Activated naive CD8-positive, alpha-beta T cell (primary cell): ENCODE measurements around the gene CDC42BPG.

Experiments used
- H3K27ac Mint-ChIP-seq: one replicate; pipeline ENCODE4 v1.8.0; 2021; ENCODE audit warnings: mixed read lengths
- H3K27me3 Mint-ChIP-seq: one replicate; pipeline ENCODE4 v1.8.0; 2021; ENCODE audit warnings: mixed read lengths
- H3K36me3 Mint-ChIP-seq: one replicate; pipeline ENCODE4 v1.8.0; 2021; ENCODE audit warnings: mixed read lengths
- H3K4me1 Mint-ChIP-seq: one replicate; pipeline ENCODE4 v1.8.0; 2021; ENCODE audit warnings: low read depth, mixed read lengths
- H3K4me3 Mint-ChIP-seq: one replicate; pipeline ENCODE4 v1.8.0; 2021; ENCODE audit warnings: mild to moderate bottlenecking, mixed read lengths
- H3K9me3 Mint-ChIP-seq: one replicate; pipeline ENCODE4 v1.8.0; 2021; ENCODE audit warnings: low read depth, mixed read lengths

CDC42BPG gene

GRCh38 chr11:64883575-64883974, 39.1 kb upstream of the CDC42BPG start:
- Mint-ChIP-seq H3K4me1 (peaks cover 53% of the 10 kb centered on the region), H3K9me3 (no peaks in the 10 kb centered on the region), H3K27ac (no peak overlapping the region), H3K36me3 (no peaks in the 10 kb centered on the region), H3K4me3 (no peak overlapping the region), H3K27me3 (no peaks in the 10 kb centered on the region)

- Mint-ChIP-seq H3K4me3 (no peak overlapping the region), H3K4me1 (peaks cover 46% of the 10 kb centered on the region), H3K9me3 (no peaks in the 10 kb centered on the region), H3K27ac (no peak overlapping the region), H3K36me3 (no peaks in the 10 kb centered on the region), H3K27me3 (no peaks in the 10 kb centered on the region)
These were observed 37.8 kb upstream of the CDC42BPG start for GRCh38 chr11:64882243-64882642.

- peaks cover 52% of the 10 kb centered on the region for H3K4me1 Mint-ChIP-seq
- peak overlapping the region; percentile 40 for H3K4me3 Mint-ChIP-seq
- no peaks in the 10 kb centered on the region for H3K36me3 Mint-ChIP-seq
- H3K9me3 Mint-ChIP-seq = no peaks in the 10 kb centered on the region
- H3K27ac Mint-ChIP-seq = peak overlapping the region; percentile 41
- no peaks in the 10 kb centered on the region for H3K27me3 Mint-ChIP-seq
These were observed 37.0 kb upstream of the CDC42BPG start for GRCh38 chr11:64881476-64881875.

- Mint-ChIP-seq H3K27ac (peak overlapping the region; percentile 95), H3K9me3 (no peaks in the 10 kb centered on the region), H3K4me1 (peaks cover 55% of the 10 kb centered on the region), H3K36me3 (peaks cover 3% of the 10 kb centered on the region), H3K27me3 (no peaks in the 10 kb centered on the region), H3K4me3 (peak overlapping the region; percentile 93)
These were observed 36.0 kb upstream of the CDC42BPG start for GRCh38 chr11:64880240-64881001.

- Mint-ChIP-seq H3K4me3 (peak overlapping the region; percentile 93), H3K4me1 (peaks cover 59% of the 10 kb centered on the region), H3K27me3 (no peaks in the 10 kb centered on the region), H3K36me3 (peaks cover 3% of the 10 kb centered on the region), H3K9me3 (no peaks in the 10 kb centered on the region), H3K27ac (peak overlapping the region; percentile 95)
These were observed 34.9 kb upstream of the CDC42BPG start for GRCh38 chr11:64879244-64879900.

GRCh38 chr11:64878494-64879243, 34.2 kb upstream of the CDC42BPG start, which contains the start of gene EHD1:
Gene EHD1 (minus strand): TSS chr11:64878621. CDS start chr11:64878464, 157 bp downstream.
- Mint-ChIP-seq H3K4me1 (peaks cover 61% of the 10 kb centered on the region), H3K4me3 (peak within 1 kb of the TSS; percentile 97), H3K36me3 (peaks cover 3% of the 10 kb centered on the region), H3K27me3 (no peaks in the 10 kb centered on the region), H3K27ac (peak within 1 kb of the TSS; percentile 95), H3K9me3 (no peaks in the 10 kb centered on the region)

- Mint-ChIP-seq H3K4me3 (peak overlapping the region; percentile 97), H3K4me1 (peaks cover 66% of the 10 kb centered on the region), H3K27me3 (no peaks in the 10 kb centered on the region), H3K9me3 (no peaks in the 10 kb centered on the region), H3K27ac (peak overlapping the region; percentile 93), H3K36me3 (peaks cover 3% of the 10 kb centered on the region)
These were observed 33.7 kb upstream of the CDC42BPG start for GRCh38 chr11:64878223-64878493.

GRCh38 chr11:64877390-64878222, 33.2 kb upstream of the CDC42BPG start:
- Mint-ChIP-seq H3K9me3 (no peaks in the 10 kb centered on the region), H3K27ac (peak overlapping the region; percentile 93), H3K4me1 (peaks cover 71% of the 10 kb centered on the region), H3K27me3 (no peaks in the 10 kb centered on the region), H3K36me3 (peaks cover 3% of the 10 kb centered on the region), H3K4me3 (peak overlapping the region; percentile 97)

GRCh38 chr11:64876835-64877341, 32.4 kb upstream of the CDC42BPG start:
- Mint-ChIP-seq H3K36me3 (peaks cover 3% of the 10 kb centered on the region), H3K27ac (peak overlapping the region; percentile 93), H3K4me3 (peak overlapping the region; percentile 97), H3K9me3 (no peaks in the 10 kb centered on the region), H3K27me3 (no peaks in the 10 kb centered on the region), H3K4me1 (peaks cover 76% of the 10 kb centered on the region)

GRCh38 chr11:64876229-64876750, 31.8 kb upstream of the CDC42BPG start:
- Mint-ChIP-seq H3K9me3 (no peaks in the 10 kb centered on the region), H3K4me3 (peak overlapping the region; percentile 97), H3K27ac (peak overlapping the region; percentile 93), H3K27me3 (no peaks in the 10 kb centered on the region), H3K4me1 (peaks cover 78% of the 10 kb centered on the region), H3K36me3 (peaks cover 3% of the 10 kb centered on the region)

GRCh38 chr11:64875369-64876228, 31.1 kb upstream of the CDC42BPG start:
- no peaks in the 10 kb centered on the region for H3K9me3 Mint-ChIP-seq
- no peaks in the 10 kb centered on the region for H3K27me3 Mint-ChIP-seq
- peaks cover 75% of the 10 kb centered on the region for H3K4me1 Mint-ChIP-seq
- H3K27ac Mint-ChIP-seq = peak overlapping the region; percentile 93
- peaks cover 3% of the 10 kb centered on the region for H3K36me3 Mint-ChIP-seq
- H3K4me3 Mint-ChIP-seq = peak overlapping the region; percentile 97

GRCh38 chr11:64874308-64875240, 30.1 kb upstream of the CDC42BPG start:
- Mint-ChIP-seq H3K36me3 (peaks cover 3% of the 10 kb centered on the region), H3K9me3 (no peaks in the 10 kb centered on the region), H3K4me1 (peaks cover 73% of the 10 kb centered on the region), H3K27ac (peak overlapping the region; percentile 93), H3K4me3 (peak overlapping the region; percentile 97), H3K27me3 (no peaks in the 10 kb centered on the region)
